SH-SY5Y (cell line): ENCODE data around the gene GARIN6.
A peak's percentile ranks its signal among the peaks of the same experiment; 100 is the strongest.

ENCODE experiments used
- GATA2 ChIP-seq: IDR thresholded peaks from 2 replicates; pipeline ENCODE4 v1.6.1; 2011; ENCODE audit warnings: mild to moderate bottlenecking, low read depth, low read length
- GATA3 ChIP-seq: IDR thresholded peaks from 2 replicates; pipeline ENCODE4 v1.6.1; 2011; ENCODE audit warnings: low read depth, mild to moderate bottlenecking, low read length, moderate library complexity

The GARIN6 gene

DNA sequence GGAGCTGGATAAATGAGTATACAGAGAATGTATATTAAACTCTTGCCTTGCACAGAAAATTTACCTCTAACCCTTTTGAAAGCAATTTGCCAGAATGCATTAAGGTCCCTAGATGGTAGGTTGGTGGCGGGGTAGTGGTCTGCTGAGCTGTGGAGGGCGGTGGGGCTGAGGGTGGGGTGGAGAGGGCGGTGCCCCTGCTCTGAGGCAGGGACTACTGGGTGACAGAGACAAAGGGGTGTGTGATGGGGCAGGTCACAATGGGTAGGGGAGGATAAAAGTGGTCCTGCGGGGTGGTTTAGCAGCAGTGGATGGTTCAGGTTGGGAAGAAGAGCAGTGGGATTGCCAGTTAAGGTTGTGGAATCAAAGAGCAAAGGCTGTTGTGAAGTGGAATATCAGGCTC lies at the start of gene GARIN6:
TSS of gene GARIN6 (plus strand) at position 301 of the 400 bp plus-strand sequence. CDS start 422 bp downstream, outside the sequence.
- no peak for TF ChIP-seq GATA2
- no peak for TF ChIP-seq GATA3

DNA sequence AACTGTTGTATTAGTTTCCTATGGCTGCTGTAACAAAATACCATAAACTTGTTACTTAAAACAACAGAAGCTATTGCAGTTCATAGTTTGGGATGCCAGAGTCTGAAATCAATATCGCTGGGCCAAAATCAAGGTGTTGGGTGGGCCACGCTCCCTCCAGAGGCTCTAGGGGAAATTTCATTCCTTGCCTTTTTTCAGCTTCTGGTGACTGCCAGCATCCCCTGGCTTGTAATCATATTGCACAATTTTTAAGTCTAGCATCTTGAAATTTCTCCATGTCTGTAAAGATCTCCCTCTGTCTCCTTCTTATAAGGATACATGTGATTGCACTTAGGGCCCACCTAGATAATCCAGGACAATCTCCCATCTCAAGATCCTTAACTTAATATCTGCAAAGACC lies 48.8 kb upstream of the GARIN6 start:
- TF ChIP-seq GATA3 = no peak
- no peak for TF ChIP-seq GATA2

DNA sequence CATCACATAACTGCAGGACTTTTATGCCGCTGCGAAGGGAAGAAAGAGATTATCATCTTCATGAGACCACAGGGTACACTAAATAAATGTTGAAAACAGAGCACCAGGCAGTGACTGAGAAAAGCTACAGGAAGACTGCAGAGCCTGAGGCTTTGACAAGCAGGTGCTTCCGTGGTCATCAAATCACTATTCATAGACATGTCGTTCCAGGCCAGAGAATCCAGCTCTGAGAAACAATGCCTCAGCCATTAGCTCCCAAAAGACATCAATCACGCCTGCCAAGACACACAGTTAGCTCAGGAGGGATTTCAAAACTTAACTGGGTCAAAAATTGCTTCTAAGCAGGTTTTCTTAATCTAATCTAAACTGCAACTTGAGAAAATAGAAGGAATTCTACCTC lies 47.2 kb upstream of the GARIN6 start:
- TF ChIP-seq GATA3 (no peak), GATA2 (no peak)

DNA sequence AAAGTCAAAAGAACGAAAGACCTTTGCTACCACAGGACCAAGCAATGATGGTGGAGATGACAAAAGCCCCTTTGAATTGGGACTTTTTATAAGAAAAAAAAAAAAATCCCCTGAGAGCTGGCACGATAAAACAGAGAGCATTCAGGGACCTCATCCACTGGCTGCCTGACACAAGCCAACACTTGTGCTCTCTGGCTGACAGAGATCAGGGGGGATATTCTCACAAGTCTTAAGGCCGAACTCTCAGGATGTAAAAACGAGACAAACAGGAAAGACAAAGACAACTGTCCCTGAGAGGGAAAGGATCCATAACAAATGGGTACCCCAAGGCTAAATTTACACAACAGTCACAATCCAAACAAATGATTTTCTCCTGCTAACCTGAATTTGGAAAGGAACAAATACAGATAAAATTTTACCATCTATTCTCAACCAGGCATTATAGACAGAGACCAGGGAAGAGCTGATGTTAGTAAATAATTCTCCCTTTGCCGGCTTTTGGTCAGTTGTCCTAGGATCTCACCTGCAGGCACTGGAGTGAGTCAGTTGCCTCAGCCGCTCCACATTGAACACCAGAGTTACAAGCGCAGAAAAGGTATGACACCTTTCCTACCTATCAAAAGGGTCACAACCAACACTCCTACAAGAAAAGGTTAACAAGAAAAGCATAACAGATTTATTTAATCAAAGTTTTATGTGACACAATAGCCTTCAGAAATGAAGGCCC lies 37.9 kb upstream of the GARIN6 start:
- TF ChIP-seq GATA3 (no peak), GATA2 (no peak)

DNA sequence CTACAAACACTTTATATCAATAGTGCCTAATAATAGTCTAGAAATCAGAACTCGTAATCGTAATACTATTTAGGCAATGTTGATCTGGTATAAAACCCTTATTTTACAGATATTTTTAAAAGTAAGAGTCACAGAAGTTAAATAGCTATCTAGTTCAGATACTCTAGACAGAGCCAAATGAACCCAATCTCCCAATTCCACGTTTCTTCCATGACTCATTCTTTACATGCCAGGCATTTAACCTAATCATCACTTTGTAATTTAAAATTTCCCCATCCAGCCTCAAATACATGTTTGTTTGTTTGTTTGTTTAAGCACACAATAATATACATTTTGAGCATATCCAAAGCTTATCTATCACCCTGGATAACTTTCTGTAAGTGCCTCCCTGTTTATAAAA lies 36.4 kb upstream of the GARIN6 start:
- TF ChIP-seq GATA3 (no peak), GATA2 (no peak)

DNA sequence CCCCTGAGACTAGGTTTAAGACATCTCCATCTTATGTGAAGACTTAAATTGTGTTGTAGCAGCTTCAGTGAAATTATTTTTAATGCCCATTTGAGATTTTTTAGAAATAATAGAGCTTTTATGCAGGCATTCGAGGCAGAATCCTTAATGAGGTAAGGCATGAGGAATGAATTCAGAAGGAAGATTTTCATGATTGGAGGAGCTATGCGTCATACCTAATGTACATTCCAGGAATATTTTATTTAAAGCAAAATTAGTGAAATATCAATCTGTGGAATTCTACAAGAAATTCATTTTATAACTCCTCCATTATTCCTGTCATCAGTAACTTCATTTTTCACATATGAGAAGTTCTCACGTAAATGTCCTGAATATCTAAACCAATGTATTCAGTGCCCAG lies 36.0 kb upstream of the GARIN6 start:
- TF ChIP-seq GATA3 (no peak), GATA2 (no peak)

DNA sequence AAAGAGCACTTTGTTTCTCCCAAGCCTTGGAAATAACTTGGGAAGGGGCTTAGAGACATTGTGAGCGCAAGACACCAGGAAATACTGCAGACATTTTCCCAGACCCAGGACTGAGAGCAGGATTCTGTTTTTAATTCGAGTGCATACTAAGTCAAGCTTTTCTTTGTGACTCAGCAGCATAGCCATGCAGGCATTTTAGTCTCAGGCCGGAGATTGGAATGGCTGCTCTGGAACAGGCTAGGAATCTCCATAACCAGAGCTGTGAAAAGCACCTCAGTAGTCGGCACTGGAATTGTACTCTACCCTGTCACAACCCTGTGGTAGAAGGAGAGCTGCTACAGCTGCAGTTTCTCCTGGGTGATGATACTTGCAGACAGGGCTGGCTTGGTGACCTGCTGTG lies 28.9 kb upstream of the GARIN6 start:
- no peak for TF ChIP-seq GATA3
- TF ChIP-seq GATA2 = no peak

DNA sequence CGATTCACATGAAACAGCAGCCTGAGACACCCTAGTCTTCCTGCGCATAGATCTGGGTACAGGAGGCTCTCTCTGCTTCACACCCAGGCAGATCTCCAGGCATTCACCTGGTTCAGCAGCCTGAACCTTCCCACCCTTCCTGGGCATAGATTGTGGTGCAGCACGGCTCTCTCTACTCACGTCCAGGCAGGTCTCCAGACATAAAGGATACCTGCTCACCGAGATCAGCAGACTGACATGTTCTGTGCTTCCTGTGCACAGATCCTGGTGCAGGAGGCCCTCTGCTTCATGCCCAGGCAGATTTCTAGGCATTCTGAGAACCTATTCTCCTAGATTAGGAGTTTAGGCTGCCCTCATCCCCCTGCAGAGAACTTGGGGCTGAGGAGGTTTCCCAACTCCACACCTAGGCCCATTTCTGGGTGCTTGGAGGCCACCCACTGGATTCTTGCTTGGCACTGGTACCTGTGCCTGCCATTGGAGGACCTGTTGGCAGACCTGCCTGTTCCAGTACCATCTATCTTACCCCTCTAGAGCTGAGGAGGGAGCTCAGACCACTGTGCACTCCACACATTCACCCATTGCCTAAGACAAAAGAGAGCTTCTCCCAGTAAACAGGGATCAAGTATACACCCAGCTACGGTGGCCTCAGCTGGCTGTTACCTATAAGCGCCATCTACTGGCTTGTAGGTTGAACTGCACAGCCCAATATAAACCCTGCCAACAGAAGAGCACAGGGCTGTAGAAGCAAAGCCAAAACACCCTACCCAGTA lies 28.0 kb upstream of the GARIN6 start:
- TF ChIP-seq GATA2 = no peak
- TF ChIP-seq GATA3 = no peak

DNA sequence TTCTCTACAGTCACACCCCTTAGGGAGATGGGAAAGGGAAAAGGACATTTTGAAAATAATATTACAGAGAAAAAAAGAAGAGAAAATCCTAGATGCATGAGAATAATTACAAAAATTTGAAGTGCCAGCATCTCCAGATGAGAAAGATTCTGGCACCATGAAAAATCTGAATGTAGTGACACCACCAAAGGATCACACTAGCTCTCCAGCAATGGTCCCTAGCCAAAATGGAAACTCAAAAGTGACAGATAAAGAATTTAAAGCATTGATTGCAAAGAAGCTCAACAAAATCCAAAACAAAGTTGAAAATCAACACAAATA lies 27.4 kb upstream of the GARIN6 start:
- TF ChIP-seq GATA3 (no peak), GATA2 (no peak)

DNA sequence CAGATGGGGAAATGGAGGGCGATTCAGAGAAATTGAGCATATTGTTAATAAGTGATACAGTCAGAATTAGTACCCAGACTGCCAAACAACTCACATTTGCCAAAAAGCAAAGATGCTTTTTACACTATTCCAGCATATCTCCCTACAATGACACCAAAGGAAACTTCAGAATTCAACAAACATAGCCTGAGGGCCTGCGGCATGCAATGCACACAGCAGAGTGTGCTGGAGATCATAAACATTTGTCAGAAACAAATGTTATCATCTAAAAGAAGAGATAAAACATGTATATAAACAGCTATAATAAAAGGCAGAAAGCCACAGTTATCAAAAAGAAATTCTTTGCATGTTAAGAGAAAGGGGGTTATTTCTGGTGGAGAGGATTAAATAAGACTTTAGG lies 20.1 kb upstream of the GARIN6 start:
- no peak for TF ChIP-seq GATA3
- TF ChIP-seq GATA2 = peak; percentile 32; the same call in 1 of the 2 replicates

DNA sequence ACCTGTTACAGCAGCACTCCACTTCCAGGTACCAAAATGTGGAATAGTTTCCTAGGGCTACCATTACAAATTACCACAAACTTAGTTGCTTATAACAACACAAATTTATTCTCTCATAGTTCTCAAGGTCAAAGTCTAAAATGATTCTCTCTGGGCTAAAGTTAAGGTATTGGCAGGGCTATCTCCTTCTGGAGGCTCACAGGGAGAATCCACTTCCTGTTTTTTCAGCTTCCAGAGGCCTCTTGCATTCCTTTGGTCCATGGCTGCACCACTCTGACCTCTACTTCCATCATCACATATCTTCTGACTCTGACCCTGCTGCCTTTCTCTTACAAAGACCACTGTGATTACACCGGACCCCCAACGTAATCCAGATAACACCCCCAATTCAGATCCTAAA lies 2.9 kb upstream of the GARIN6 start:
- TF ChIP-seq GATA2 (no peak), GATA3 (no peak)

DNA sequence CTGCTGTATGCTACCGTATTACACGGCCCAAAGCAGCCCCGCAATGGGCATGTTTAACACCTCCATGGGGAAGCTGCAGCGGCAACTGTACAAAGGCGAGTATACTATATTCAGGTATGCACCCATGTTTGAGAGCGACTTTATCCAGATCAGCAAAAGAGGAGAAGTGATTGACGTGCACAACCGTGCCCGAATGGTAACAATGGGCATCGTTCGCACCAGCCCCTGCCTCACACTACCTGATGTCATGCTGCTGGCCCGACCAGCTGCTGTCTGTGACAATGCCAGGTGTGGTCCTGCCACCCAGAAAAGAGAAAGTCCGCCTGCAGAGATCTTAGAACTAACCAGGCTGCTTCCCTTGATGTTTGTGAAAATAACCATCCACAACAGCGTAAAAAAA lies 630 bp downstream of the GARIN6 start:
- TF ChIP-seq GATA2 = no peak
- no peak for TF ChIP-seq GATA3

DNA sequence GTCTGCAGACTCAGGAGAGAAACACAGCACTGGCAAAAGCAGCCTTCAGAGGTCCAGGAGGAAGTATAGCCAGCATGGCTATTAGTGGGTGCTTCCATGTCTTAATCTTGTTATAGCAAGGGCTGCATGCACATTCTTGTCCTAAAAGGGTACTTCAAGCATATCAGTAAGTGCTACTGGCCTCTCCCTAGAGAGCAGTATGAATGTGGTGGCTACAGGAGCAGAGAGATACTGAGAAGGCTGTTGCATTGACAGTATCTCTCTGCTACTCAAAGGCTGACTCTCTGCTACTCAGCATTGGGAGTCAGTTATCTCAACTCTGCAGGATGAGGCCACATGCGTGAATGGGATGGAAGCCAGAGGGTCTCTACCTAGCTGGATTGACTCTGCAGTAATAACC lies 2.0 kb downstream of the GARIN6 start:
- TF ChIP-seq GATA2 = no peak
- TF ChIP-seq GATA3 = no peak

DNA sequence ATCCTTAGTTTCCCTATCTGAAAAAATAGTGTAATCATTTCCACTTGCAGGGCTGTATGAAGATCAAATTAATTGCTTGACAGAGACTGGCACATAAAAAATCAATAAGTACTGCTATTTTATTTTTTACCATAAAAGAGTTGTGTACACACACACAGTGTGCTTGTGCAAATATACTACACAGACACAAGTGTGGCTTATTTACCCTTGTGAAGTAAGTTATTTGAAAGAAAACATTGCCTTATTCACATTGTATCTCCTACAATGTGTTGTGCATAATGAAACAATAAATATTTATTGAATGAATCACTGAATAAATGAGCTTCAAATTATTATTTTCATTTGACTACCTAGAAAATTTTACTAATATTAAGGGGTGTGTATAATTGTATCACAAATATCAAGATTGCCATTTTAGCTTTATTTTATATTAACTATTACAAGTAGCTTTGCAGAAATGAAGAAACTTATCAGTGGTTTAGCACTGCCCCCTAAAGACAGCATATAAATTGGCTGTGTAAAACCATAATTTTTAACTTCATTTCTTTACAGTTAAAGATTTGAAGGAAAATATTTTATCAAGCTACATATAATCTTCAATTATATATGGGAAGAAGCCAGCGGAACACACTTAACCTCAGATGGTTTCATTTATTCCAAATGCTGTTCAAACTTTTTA lies 11.3 kb downstream of the GARIN6 start:
- TF ChIP-seq GATA3 (no peak), GATA2 (no peak)

DNA sequence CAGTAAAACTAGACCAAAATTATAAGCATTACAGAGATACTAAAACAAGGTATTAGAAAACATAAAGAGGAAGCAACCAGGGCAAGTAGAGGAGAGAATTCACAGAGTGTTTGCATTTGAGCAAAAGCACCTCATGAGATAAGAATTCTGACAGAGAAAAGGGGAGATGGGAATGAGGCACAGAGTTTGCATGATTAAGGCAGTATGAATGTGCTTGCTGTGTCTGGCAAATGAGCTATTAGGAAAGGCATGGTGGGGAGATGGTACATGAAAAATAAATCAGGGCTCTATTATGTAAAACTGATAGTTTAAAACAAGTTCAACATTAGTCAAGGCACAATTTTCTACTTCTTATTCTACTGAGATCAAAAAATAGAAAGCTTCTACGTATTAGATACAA lies 23.1 kb downstream of the GARIN6 start:
- TF ChIP-seq GATA3 (no peak), GATA2 (no peak)

DNA sequence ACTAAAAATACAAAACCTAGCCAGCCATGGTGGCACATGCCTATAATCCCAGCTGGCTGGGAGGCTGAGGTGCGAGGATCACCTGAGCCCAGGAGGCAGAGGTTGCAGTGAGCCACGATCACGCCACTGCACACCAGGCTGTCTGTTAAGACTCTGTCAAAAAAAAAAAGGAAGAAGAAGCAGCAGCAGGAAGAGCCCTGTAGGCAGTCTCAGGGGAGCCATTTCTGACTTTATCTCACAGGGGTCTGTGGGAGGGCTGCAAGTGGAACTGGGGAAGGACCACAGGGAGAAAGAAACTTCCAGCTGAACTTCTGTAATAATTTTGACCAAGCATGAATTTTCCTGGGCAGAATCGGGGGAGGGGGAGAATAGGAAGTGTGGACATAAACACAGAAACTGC lies 32.7 kb downstream of the GARIN6 start:
- no peak for TF ChIP-seq GATA3
- TF ChIP-seq GATA2 = no peak
